HG03095 (cell line): ENCODE data around the gene SLC16A10.
"Not testable (repeated sequence)": the region's sequence is repeated elsewhere in the genome, so short reads cannot be mapped to it uniquely, and the experiment has no call there.

ENCODE experiments used
- ATAC-seq: cut with Tn5 transposase; IDR thresholded peaks from one replicate; pipeline ENCODE4 v1.9.1; 2021; ENCODE audit warnings: moderate library complexity; ENCODE audit not compliant: unreplicated experiment

SLC16A10 gene

GRCh38 chr6:111086685-111087084 lies 618 bp upstream of the SLC16A10 start:
- ATAC-seq = no peak

DNA sequence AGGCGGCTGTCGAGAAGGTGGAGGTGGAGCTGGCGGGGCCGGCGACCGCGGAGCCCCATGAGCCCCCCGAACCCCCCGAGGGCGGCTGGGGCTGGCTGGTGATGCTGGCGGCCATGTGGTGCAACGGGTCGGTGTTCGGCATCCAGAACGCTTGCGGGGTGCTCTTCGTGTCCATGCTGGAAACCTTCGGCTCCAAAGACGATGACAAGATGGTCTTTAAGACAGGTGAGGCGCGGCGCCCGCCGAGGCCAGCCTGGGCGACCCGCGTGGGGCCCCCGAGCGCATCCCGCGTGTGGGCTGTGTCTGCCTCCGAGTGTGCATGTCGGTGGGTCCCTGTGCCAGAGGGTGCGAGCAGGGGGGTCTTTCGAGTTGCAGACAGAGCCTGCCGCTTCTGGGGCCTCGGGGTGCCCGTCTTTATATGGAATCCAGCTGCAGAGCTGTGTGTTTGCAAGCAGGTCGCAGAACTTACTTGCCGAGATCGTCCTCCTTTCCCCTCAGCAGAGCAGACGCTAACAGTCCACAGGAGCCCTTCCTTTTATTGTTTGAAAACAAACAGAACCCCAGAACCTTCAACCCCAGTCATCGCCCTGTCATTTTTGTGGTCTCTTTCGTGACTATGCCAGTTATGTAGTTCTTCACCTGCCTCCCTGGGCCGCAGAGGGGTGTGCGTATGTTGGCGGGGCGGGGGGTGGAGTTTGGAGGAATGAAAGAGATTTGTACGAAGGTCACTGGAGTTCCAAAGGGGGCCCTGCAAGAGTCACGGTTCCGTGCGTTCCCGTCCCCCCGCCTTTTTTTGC lies 766 bp downstream of the SLC16A10 start:
- peak; percentile 12 for ATAC-seq

- ATAC-seq = no peak
These were observed 1.3 kb downstream of the SLC16A10 start for GRCh38 chr6:111088668-111089003.

DNA sequence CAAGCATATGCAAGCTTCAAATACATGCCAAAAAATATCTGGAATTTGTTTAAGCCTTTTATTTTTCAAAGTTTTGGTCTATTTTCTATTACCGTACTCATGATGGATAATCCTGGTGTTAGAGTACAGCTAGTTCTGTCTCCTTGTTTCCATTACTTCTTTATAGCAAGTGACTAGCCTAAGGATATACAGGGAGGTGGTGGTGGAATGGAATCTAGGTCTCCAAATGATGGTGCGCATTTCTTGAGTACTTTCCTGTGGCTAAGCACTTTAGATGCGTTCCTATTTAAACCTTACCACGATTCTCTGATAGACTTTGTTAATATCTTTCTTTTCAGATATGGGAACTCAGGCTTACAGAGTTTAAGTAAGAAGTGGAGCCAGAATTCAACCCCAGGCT lies 3.5 kb downstream of the SLC16A10 start:
- ATAC-seq = no peak

DNA sequence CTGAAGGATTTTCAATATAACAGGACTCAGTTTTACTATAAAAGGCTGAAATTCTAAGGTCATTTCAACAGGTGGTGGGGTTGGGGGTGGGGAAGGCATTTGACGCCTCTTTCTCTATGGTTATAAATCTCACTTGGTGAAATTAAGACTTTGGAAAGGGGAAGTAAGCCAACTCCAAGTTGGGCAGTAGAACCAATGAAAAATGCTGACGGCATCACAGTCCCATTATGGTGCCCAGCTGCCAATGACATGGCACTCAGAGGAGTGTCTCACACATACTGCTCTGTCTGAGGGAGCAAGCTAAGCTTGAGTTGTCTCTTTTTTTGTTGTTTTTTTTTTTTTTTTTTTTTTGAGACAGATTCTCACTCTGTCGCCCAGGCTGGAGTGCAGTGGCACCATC lies 4.7 kb downstream of the SLC16A10 start:
- ATAC-seq = no peak

GRCh38 chr6:111095488-111095887 lies 8.2 kb downstream of the SLC16A10 start:
- not testable (repeated sequence) for ATAC-seq

DNA sequence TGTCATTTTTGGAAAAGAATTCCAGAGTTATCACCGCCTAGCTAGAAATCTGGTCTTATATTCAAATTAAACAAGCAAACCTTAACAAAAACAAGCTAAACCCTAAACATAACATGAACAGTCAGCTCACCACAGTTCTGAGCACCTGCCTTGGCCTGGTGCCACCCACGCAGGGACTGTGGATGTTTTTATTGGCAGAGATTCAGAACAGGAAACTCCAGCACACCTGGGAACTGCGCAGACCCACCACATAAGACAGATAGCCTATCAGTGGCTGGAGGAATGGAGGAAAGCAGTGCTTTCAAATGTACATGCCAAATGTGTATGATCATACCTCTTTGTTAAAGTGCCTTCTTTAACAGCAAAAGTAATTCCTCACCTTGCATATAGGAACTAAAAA lies 8.9 kb downstream of the SLC16A10 start:
- ATAC-seq = no peak

DNA sequence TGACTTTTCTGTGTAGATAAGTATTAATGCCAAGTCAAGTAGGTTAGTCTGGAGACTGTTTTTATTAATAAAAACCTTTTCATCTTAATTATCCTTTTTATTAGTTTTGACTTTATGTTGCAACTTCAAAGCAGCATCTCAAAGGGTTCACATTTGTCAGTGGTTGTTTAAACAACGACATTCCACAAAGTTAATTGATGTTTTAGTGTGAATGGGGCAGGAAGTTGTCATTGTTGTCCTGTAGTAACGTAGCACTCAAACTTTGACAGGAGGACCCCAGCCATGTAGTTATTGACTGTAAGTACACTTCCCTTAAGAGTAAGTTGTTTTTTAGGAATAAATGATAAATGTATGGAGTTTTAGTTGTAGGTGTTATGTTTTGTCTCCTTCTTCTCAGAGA lies 11.3 kb downstream of the SLC16A10 start:
- no peak for ATAC-seq

GRCh38 chr6:111101987-111102386 lies 14.7 kb downstream of the SLC16A10 start:
- ATAC-seq = no peak

DNA sequence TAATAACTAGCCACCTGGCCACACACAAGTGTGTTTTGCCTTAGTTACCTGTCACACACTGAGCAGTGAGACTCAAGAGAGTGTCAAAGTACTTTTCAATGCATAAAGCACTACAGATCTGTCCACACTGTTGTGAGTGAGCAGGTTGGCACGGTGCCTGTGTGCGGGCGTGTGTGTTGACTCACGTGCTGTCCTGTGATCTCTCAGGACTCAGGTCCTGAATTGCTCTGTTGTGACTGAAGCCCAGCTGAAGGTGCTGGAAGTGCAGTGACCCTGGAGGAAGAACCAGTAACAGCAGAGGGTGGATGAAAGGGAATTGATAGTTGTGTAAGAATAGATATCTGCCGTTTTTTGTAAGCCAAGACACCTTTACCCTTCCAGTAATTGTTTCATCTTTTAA lies 18.3 kb downstream of the SLC16A10 start:
- ATAC-seq = no peak

GRCh38 chr6:111107589-111107988 lies 20.3 kb downstream of the SLC16A10 start:
- no peak for ATAC-seq

DNA sequence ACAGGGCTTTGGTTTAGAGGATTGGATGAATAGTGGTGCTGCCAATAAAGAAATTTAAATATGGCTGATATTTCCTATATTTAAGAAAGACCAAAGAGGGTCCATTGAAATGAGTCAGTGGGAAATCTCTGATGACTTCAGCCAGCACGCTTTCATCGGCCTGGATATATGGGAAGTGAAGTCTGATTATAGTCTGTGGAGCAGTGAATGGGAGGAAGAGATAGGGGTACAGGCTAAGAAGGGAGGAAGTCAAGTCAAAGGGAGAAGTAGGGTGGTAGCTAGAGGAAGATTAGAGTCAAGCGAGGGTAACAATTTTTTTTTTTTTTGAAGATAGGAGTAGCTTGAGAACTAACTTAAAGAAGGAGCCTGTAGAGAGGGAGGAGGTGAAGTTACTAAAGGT lies 22.7 kb downstream of the SLC16A10 start:
- ATAC-seq = no peak

GRCh38 chr6:111113336-111114086 lies 26.2 kb downstream of the SLC16A10 start:
- ATAC-seq = no peak

DNA sequence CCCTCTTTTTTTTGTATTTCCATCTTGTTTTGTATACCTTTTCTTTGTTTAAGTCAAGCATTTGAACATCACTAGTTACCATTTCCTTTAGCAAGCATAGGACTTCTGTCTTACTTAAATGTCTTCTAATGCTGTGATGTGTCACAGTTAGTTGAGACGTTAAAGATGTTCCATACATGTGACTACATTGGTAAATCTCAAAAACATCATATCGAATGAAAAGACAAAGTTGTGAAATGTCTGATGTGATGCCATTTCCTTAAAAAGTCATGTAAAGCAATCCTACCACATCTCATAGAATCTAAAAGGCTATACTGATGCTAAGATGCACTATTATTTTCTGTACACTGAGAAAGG lies 26.8 kb downstream of the SLC16A10 start:
- no peak for ATAC-seq

- ATAC-seq = no peak
These were observed 27.2 kb downstream of the SLC16A10 start for GRCh38 chr6:111114482-111114881.

DNA sequence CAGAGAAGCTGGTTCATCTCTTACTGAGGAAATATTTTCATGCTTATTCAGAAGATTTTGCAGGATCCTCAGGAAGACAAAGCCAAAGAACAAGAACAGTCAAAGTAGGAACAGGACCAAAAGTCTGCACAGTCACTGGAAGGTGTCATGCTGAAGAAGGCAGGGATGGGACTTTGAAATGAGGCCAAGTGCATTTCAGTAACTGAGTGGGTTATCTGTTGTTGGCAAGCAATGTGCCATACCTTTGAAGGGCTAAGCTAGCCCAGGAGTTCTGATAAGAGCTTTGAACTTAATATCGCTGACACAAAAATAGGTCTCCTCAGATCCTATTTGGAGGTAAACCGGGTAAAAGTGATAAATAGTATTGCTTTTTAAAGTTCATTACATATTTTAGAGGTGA lies 31.5 kb downstream of the SLC16A10 start:
- no peak for ATAC-seq

DNA sequence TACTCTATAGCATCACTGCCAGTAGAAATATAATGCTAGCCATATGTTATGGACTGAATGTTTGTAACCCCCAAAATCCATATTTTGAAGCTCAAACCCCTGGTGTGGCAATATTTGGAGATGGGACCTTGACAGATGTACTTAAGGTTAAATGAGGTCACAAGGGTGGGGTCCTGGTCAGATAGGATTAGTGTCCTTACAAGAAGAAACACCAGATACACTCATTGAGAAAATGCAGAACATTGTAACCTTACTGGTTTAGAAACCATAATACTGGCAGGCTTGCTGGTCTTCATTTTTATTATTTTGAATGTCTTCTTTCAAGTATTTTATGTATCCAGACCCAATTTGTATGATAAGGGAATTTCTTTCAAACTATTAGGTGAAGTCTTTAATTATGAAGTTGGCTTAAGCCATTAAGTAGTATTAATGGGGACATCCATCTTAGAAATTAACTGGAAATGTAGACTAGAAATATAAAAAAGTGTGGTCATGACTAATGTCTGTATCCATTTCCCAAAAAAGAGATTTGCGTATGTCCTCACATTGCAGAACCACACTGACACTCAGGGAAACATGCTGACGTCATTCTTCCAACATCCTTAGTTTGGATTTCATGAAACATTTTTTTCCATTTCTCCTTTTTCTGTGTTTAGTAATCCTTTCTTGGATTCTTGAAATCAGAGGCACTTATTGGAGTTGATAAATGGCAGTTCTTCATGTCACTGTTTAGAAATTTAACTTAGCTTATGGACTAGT lies 32.4 kb downstream of the SLC16A10 start:
- no peak for ATAC-seq

GRCh38 chr6:111121789-111122350 lies 34.6 kb downstream of the SLC16A10 start:
- ATAC-seq = no peak

GRCh38 chr6:111122458-111123286 lies 35.4 kb downstream of the SLC16A10 start:
- no peak for ATAC-seq

DNA sequence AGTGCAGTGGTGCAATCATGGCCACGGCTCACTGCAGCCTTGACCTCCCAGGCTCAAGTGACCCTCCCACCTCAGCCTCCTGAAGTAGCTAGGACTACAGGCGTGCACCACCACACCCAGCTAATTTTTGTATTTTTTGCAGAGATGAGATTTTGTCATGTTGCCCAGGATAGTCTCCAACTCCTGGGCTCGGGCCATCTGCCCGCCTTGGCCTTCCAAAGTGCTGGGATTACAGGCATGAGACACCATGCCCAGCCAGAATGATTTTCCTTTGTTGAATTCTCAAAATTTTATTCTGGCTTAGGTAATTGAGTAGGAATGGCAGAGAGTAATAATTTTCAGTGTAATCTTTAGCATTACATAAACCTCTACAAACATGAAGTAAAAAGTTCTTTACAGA lies 37.1 kb downstream of the SLC16A10 start:
- no peak for ATAC-seq

GRCh38 chr6:111129013-111129412 lies 41.7 kb downstream of the SLC16A10 start:
- no peak for ATAC-seq
